Caco-2 (cell line): ENCODE results near the gene VDR. TPM values are rescaled to one million over a fixed set of nuclear protein-coding genes. Genes with fewer than 3 reads are reported as not detected.

Experiments
- BruUV-seq: library from RNA; stranded (reverse); fragments of 400-500 nt; replicated peaks from 2 replicates; lab custom pipeline; 2021; lab: Mats Ljungman, UMichigan
- CTCF ChIA-PET: fragments of 300-600 bp; sonication (Branson Sonifier 250); formaldehyde crosslinking; loops from one replicate; lab custom pipeline; 2022; ENCODE audit warnings: antibody characterized with exemption; lab: Charles Lee
- POLR2A ChIA-PET: fragments of 300-600 bp; sonication (Branson Sonifier 250); formaldehyde crosslinking; loops from one replicate; lab custom pipeline; 2022; ENCODE audit warnings: antibody characterized with exemption; lab: Charles Lee
- DNase-seq, 2 experiments: peaks; one replicate each; pipeline versions ENCODE4 v3.0.0 to v3.0.0-alpha.2; 2020 to 2022
- H3K27me3 ChIP-seq: replicated peaks from 2 replicates; pipeline ENCODE4 v1.6.0; 2011; ENCODE audit warnings: low read length; ENCODE audit not compliant: control insufficient read depth, insufficient read depth
- H3K36me3 ChIP-seq: 2 replicates; pipeline ENCODE4 v1.5.1; 2011; ENCODE audit warnings: low read length; ENCODE audit not compliant: control insufficient read depth, insufficient read depth
- H3K4me1 ChIP-seq: fragments of 250-450 bp; sonication (Bioruptor Pico); 2 replicates; pipeline ENCODE4 v1.5.1; 2020; ENCODE audit warnings: mild to moderate bottlenecking
- H3K4me3 ChIP-seq: 2 replicates; pipeline ENCODE4 v1.5.1; 2011; ENCODE audit warnings: low read depth, mild to moderate bottlenecking, control low read depth, low read length
- H3K9me3 ChIP-seq: fragments of 250-450 bp; sonication (Bioruptor Pico); 2 replicates; pipeline ENCODE4 v1.5.1; 2020; ENCODE audit warnings: mild to moderate bottlenecking, moderate library complexity
- H3K27ac Mint-ChIP-seq: one replicate; pipeline ENCODE4 v1.8.0; 2022; ENCODE audit warnings: mixed read lengths; ENCODE audit not compliant: unreplicated experiment
- H3K27me3 Mint-ChIP-seq: one replicate; pipeline ENCODE4 v1.8.0; 2022; ENCODE audit warnings: mixed read lengths; ENCODE audit not compliant: insufficient read depth, unreplicated experiment
- H3K36me3 Mint-ChIP-seq: one replicate; pipeline ENCODE4 v1.8.0; 2022; ENCODE audit warnings: mild to moderate bottlenecking, mixed read lengths; ENCODE audit not compliant: insufficient read depth, unreplicated experiment
- H3K4me1 Mint-ChIP-seq: one replicate; pipeline ENCODE4 v1.8.0; 2022; ENCODE audit warnings: low read depth, mixed read lengths; ENCODE audit not compliant: unreplicated experiment
- H3K4me3 Mint-ChIP-seq: one replicate; pipeline ENCODE4 v1.8.0; 2022; ENCODE audit warnings: mild to moderate bottlenecking, moderate library complexity, mixed read lengths; ENCODE audit not compliant: unreplicated experiment
- H3K9me3 Mint-ChIP-seq: one replicate; pipeline ENCODE4 v1.8.0; 2022; ENCODE audit warnings: mixed read lengths; ENCODE audit not compliant: unreplicated experiment
- intact Hi-C: fragments of 100-400 bp; cut with micrococcal nuclease; formaldehyde crosslinking; loops from one replicate; pipeline ENCODE4 v1.10.0; 2022; ENCODE audit not compliant: unreplicated experiment
- total RNA-seq: library from RNA; stranded (reverse); gene quantifications from 2 replicates; pipeline ENCODE4 v1.2.3, GENCODE V29; 2022
- TF ChIP-seq, protein P1 (sequence below), 2 experiments: fragments of 200-600 bp in 1 of 2; IDR thresholded peaks; 1 replicate in 1 of 2; 2 replicates in 1 of 2; pipeline versions ENCODE4 v1.5.1 to v1.8.0; 2011 to 2022; ENCODE audit warnings: antibody characterized with exemption in 1 of 2, control low read depth in 1 of 2, inconsistent platforms in 1 of 2, low read depth in 1 of 2, low read length in 1 of 2, mild to moderate bottlenecking in 1 of 2, moderate library complexity in 1 of 2; ENCODE audit not compliant: insufficient read depth in 1 of 2, severe bottlenecking in 1 of 2, unreplicated experiment in 1 of 2

The VDR gene
- total RNA-seq, 1 experiment from 2014 or later = 15.4 TPM

DNA sequence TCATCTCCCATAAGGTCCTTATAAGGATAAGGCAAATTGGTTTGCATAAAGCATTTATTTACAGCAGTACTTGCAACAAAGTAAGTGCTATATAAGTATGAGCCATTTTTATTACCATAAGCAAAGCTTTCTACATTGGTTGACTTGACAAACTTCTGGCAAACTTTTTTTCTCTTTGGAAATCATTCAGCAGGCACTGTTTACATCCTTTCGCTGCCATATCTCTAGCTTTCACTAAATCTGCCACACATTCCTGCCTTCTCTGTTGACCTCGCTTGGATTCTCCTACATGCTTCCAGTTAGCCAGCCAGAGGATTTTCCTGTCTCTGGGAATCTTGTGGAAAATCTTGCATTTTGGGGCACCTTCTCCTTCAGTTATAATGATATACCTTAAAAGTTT lies 63.3 kb downstream of the VDR start:
- TF ChIP-seq, protein P1, sequence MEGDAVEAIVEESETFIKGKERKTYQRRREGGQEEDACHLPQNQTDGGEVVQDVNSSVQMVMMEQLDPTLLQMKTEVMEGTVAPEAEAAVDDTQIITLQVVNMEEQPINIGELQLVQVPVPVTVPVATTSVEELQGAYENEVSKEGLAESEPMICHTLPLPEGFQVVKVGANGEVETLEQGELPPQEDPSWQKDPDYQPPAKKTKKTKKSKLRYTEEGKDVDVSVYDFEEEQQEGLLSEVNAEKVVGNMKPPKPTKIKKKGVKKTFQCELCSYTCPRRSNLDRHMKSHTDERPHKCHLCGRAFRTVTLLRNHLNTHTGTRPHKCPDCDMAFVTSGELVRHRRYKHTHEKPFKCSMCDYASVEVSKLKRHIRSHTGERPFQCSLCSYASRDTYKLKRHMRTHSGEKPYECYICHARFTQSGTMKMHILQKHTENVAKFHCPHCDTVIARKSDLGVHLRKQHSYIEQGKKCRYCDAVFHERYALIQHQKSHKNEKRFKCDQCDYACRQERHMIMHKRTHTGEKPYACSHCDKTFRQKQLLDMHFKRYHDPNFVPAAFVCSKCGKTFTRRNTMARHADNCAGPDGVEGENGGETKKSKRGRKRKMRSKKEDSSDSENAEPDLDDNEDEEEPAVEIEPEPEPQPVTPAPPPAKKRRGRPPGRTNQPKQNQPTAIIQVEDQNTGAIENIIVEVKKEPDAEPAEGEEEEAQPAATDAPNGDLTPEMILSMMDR (IDR thresholded peaks at IDR 0.05; ENCODE audit: insufficient read depth in 1 of 2, low read depth in 1 of 2, low read length in 1 of 2, severe bottlenecking in 1 of 2, unreplicated experiment in 1 of 2) = no peak
- H3K27me3 Mint-ChIP-seq = no peaks in the 10 kb centered on the region
- no peak for DNase-seq
- peaks cover 13% of the 10 kb centered on the region for H3K4me1 Mint-ChIP-seq
- intact Hi-C loops = no loop called here
- no peaks in the 10 kb centered on the region for H3K9me3 Mint-ChIP-seq
- POLR2A ChIA-PET = no interaction called here
- Histone ChIP-seq H3K4me1 (no peaks in the 10 kb centered on the region), H3K9me3 (no peaks in the 10 kb centered on the region), H3K4me3 (no peak overlapping the region), H3K27me3 (no peaks in the 10 kb centered on the region), H3K36me3 (no peaks in the 10 kb centered on the region)
- H3K4me3 Mint-ChIP-seq = no peak overlapping the region
- peaks cover 5% of the 10 kb centered on the region for H3K36me3 Mint-ChIP-seq
- no TSS peak for BruUV-seq
- CTCF ChIA-PET = interaction anchor here (0.7 to 4.5 kb wide), 3 partner anchors 33 to 300 kb away, joined by 3 to 101 read pairs (median 4); no protein-coding TSS in a partner anchor
- no peak overlapping the region for H3K27ac Mint-ChIP-seq

GRCh38 chr12:47840571-47840970 lies 64.2 kb downstream of the VDR start:
- Histone ChIP-seq H3K9me3 (no peaks in the 10 kb centered on the region), H3K4me3 (no peak overlapping the region), H3K27me3 (no peaks in the 10 kb centered on the region), H3K36me3 (no peaks in the 10 kb centered on the region), H3K4me1 (peaks cover 4% of the 10 kb centered on the region; the same call in 1 of the 2 replicates)
- POLR2A ChIA-PET = no interaction called here
- TF ChIP-seq, protein P1 (IDR thresholded peaks at IDR 0.05; ENCODE audit: insufficient read depth in 1 of 2, low read depth in 1 of 2, low read length in 1 of 2, severe bottlenecking in 1 of 2, unreplicated experiment in 1 of 2) = no peak
- CTCF ChIA-PET = interaction anchor here (0.7 to 4.5 kb wide), 5 partner anchors 45 to 301 kb away, joined by 3 to 101 read pairs (median 3); no protein-coding TSS in a partner anchor
- no peaks in the 10 kb centered on the region for H3K27me3 Mint-ChIP-seq
- no peak overlapping the region for H3K4me3 Mint-ChIP-seq
- no peaks in the 10 kb centered on the region for H3K36me3 Mint-ChIP-seq
- peaks cover 19% of the 10 kb centered on the region for H3K4me1 Mint-ChIP-seq
- intact Hi-C loops = no loop called here
- DNase-seq = no peak
- BruUV-seq = no TSS peak
- no peaks in the 10 kb centered on the region for H3K9me3 Mint-ChIP-seq
- H3K27ac Mint-ChIP-seq = no peak overlapping the region

DNA sequence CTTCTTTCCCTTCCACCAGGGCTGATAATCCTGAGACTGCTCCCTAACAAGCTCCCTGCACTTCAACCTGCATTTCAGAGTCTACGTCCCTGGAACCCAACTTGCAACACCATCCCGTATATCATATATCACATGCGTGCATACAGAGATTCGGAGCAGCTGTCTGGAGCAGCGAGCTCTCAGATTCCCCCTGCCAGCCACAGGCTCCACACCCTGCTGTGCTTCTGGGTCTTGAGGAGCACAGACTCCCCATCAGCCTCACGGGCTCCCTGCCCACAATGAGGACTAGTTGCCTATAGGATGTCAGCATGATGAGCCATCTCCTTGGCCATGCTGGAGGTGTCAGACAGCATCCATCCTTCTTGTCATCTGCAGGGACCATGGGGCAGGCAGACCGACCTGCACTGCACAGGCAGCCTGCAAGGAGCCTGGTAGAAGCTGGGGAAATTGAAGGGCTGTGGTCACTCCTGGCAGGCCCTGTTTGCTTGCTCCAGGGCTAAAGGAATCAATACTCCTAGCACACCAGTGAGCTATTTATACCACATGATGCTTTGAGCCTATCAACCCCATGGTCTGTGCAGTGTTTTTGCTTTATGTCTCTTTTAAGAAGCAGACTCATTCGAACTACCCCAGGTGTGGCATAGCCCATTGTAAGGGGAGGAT lies 65.4 kb downstream of the VDR start:
- TF ChIP-seq, protein P1 (IDR thresholded peaks at IDR 0.05; ENCODE audit: insufficient read depth in 1 of 2, low read depth in 1 of 2, low read length in 1 of 2, severe bottlenecking in 1 of 2, unreplicated experiment in 1 of 2) = no peak
- ChIA-PET POLR2A (no interaction called here), CTCF (interaction anchor here (0.6 to 5.9 kb wide), 38 partner anchors 8 to 222 kb away, joined by 3 to 113 read pairs (median 8); partner anchors contain the start of genes HDAC7, RAPGEF3, RPAP3 and TMEM106C)
- no peak overlapping the region for H3K27ac Mint-ChIP-seq
- no peaks in the 10 kb centered on the region for H3K9me3 Mint-ChIP-seq
- peaks cover 20% of the 10 kb centered on the region for H3K4me1 Mint-ChIP-seq
- Histone ChIP-seq H3K4me3 (no peak overlapping the region), H3K4me1 (peaks cover 5% of the 10 kb centered on the region; the same call in 1 of the 2 replicates), H3K9me3 (no peaks in the 10 kb centered on the region), H3K36me3 (no peaks in the 10 kb centered on the region), H3K27me3 (no peaks in the 10 kb centered on the region)
- intact Hi-C loops = no loop called here
- no peak overlapping the region for H3K4me3 Mint-ChIP-seq
- DNase-seq = no peak
- BruUV-seq = no TSS peak
- H3K36me3 Mint-ChIP-seq = no peaks in the 10 kb centered on the region
- H3K27me3 Mint-ChIP-seq = no peaks in the 10 kb centered on the region
